H9 (cell line): ENCODE results near the gene CADPS2. TPM values are rescaled to one million over a fixed set of nuclear protein-coding genes. Genes with fewer than 3 reads are reported as not detected.
A peak's percentile ranks its signal among the peaks of the same experiment; 100 is the strongest.

ENCODE experiments used
- DNase-seq: peaks from one replicate; pipeline ENCODE4 v3.0.0-alpha.2; 2017
- H2AFZ ChIP-seq: one replicate; pipeline ENCODE4 v1.6.1; 2013; ENCODE audit warnings: mild to moderate bottlenecking, low read length, control low read depth, moderate library complexity
- H2AK5ac ChIP-seq: 2 replicates; pipeline ENCODE4 v1.6.1; 2013; ENCODE audit warnings: low read length, control low read depth, mixed read lengths; ENCODE audit not compliant: insufficient read length
- H2BK120ac ChIP-seq: one replicate; pipeline ENCODE4 v1.6.1; 2013; ENCODE audit warnings: low read depth, mild to moderate bottlenecking, low read length, control low read depth, inconsistent platforms; ENCODE audit not compliant: poor library complexity, severe bottlenecking
- H2BK12ac ChIP-seq: 2 replicates; pipeline ENCODE4 v1.6.1; 2013; ENCODE audit warnings: low read length, control low read depth, mixed read lengths, low read depth; ENCODE audit not compliant: insufficient read length
- H2BK15ac ChIP-seq: 2 replicates; pipeline ENCODE4 v1.6.1; 2013; ENCODE audit warnings: low read depth, low read length, control low read depth
- H2BK20ac ChIP-seq: one replicate; pipeline ENCODE4 v1.6.1; 2013; ENCODE audit warnings: low read depth, mild to moderate bottlenecking, low read length, control low read depth, inconsistent platforms; ENCODE audit not compliant: poor library complexity, severe bottlenecking
- H2BK5ac ChIP-seq: 2 replicates; pipeline ENCODE4 v1.6.1; 2013; ENCODE audit warnings: low read length, control low read depth, mixed read lengths; ENCODE audit not compliant: insufficient read length
- H3K14ac ChIP-seq: 2 replicates; pipeline ENCODE4 v1.6.1; 2013; ENCODE audit warnings: low read length, control low read depth; ENCODE audit not compliant: insufficient read depth
- H3K18ac ChIP-seq: 2 replicates; pipeline ENCODE4 v1.6.1; 2013; ENCODE audit warnings: low read depth, mild to moderate bottlenecking, mixed read lengths, low read length, control low read depth; ENCODE audit not compliant: insufficient read length
- H3K23ac ChIP-seq: 2 replicates; pipeline ENCODE4 v1.6.1; 2013; ENCODE audit warnings: low read length, control low read depth, mixed read lengths, low read depth; ENCODE audit not compliant: insufficient read length
- H3K23me2 ChIP-seq: 2 replicates; pipeline ENCODE4 v1.6.1; 2013; ENCODE audit warnings: low read depth, mild to moderate bottlenecking, mixed read lengths, low read length, control low read depth; ENCODE audit not compliant: insufficient read length, poor library complexity, severe bottlenecking
- H3K27ac ChIP-seq: 2 replicates; pipeline ENCODE4 v1.5.1; 2013; ENCODE audit warnings: low read length, control low read depth, mixed read lengths, low read depth; ENCODE audit not compliant: insufficient read length
- H3K27me3 ChIP-seq: 2 replicates; pipeline ENCODE4 v1.6.1; 2013; ENCODE audit warnings: low read length, control low read depth, inconsistent platforms; ENCODE audit not compliant: insufficient read depth
- H3K4ac ChIP-seq: 2 replicates; pipeline ENCODE4 v1.6.1; 2013; ENCODE audit warnings: low read depth, mild to moderate bottlenecking, control low read depth, inconsistent platforms, low read length, moderate library complexity
- H3K4me1 ChIP-seq: 2 replicates; pipeline ENCODE4 v1.6.1; 2013; ENCODE audit warnings: low read length, control low read depth, inconsistent platforms; ENCODE audit not compliant: insufficient read depth
- H3K4me2 ChIP-seq: 2 replicates; pipeline ENCODE4 v1.6.1; 2013; ENCODE audit warnings: low read length, control low read depth, mixed read lengths; ENCODE audit not compliant: insufficient read length, insufficient read depth
- H3K56ac ChIP-seq: 2 replicates; pipeline ENCODE4 v1.6.1; 2013; ENCODE audit warnings: low read depth, mild to moderate bottlenecking, mixed read lengths, low read length, control low read depth; ENCODE audit not compliant: insufficient read length
- H3K79me1 ChIP-seq: 2 replicates; pipeline ENCODE4 v1.6.1; 2013; ENCODE audit warnings: low read depth, mild to moderate bottlenecking, moderate library complexity, low read length, control low read depth, inconsistent platforms; ENCODE audit not compliant: insufficient read depth, poor library complexity, severe bottlenecking
- H3K79me2 ChIP-seq: 2 replicates; pipeline ENCODE4 v1.6.1; 2013; ENCODE audit warnings: low read length, control low read depth, inconsistent platforms; ENCODE audit not compliant: insufficient read depth
- H3K9ac ChIP-seq: 2 replicates; pipeline ENCODE4 v1.6.1; 2013; ENCODE audit warnings: low read length, control low read depth, mixed read lengths; ENCODE audit not compliant: insufficient read length; ENCODE audit errors: extremely low read depth
- H3K9me3 ChIP-seq: one replicate; pipeline ENCODE4 v1.6.1; 2013; ENCODE audit warnings: low read depth, low read length, inconsistent platforms; ENCODE audit not compliant: control insufficient read depth
- H3T11ph ChIP-seq: one replicate; pipeline ENCODE4 v1.6.1; 2013; ENCODE audit warnings: mild to moderate bottlenecking, low read length, control low read depth, inconsistent platforms
- H4K20me1 ChIP-seq: one replicate; pipeline ENCODE4 v1.6.1; 2013; ENCODE audit not compliant: control insufficient read depth, insufficient read length, insufficient read depth
- H4K5ac ChIP-seq: 2 replicates; pipeline ENCODE4 v1.6.1; 2013; ENCODE audit warnings: low read depth, mild to moderate bottlenecking, mixed read lengths, low read length, control low read depth; ENCODE audit not compliant: insufficient read length
- H4K8ac ChIP-seq: replicated peaks from 2 replicates; pipeline ENCODE4 v1.6.1; 2013; ENCODE audit warnings: low read length, control low read depth, mixed read lengths, low read depth; ENCODE audit not compliant: insufficient read length
- H4K91ac ChIP-seq: 2 replicates; pipeline ENCODE4 v1.6.1; 2013; ENCODE audit warnings: low read depth, mild to moderate bottlenecking, moderate library complexity, mixed read lengths, low read length, control low read depth; ENCODE audit not compliant: insufficient read length
- H3K27ac Mint-ChIP-seq, 3 experiments: 2 replicates in 2 of 3; 3 replicates in 1 of 3; pipeline ENCODE4 v1.8.0; 2020 to 2021; ENCODE audit warnings: mixed read lengths in 3 of 3, mild to moderate bottlenecking in 1 of 3, moderate library complexity in 1 of 3
- H3K27me3 Mint-ChIP-seq: 2 replicates; pipeline ENCODE4 v1.8.0; 2021; ENCODE audit warnings: low read depth, mild to moderate bottlenecking, moderate library complexity, mixed read lengths
- H3K36me3 Mint-ChIP-seq, 3 experiments: 2 replicates in 2 of 3; 3 replicates in 1 of 3; pipeline ENCODE4 v1.8.0; 2020 to 2021; ENCODE audit warnings: low read depth in 3 of 3, mixed read lengths in 3 of 3; ENCODE audit not compliant: insufficient read depth in 1 of 3
- H3K4me1 Mint-ChIP-seq, 2 experiments: 2 replicates each; pipeline ENCODE4 v1.8.0; 2020; ENCODE audit warnings: mixed read lengths in 2 of 2
- H3K4me3 Mint-ChIP-seq, 2 experiments: 2 replicates in 1 of 2; 3 replicates in 1 of 2; pipeline ENCODE4 v1.8.0; 2020 to 2021; ENCODE audit warnings: mild to moderate bottlenecking in 2 of 2, mixed read lengths in 2 of 2, moderate library complexity in 1 of 2
- H3K9me3 Mint-ChIP-seq, 2 experiments: 2 replicates in 1 of 2; 3 replicates in 1 of 2; pipeline ENCODE4 v1.8.0; 2020; ENCODE audit warnings: mild to moderate bottlenecking in 2 of 2, mixed read lengths in 2 of 2, moderate library complexity in 1 of 2
- WGBS: extraction: QIAGEN DNeasy Blood & Tissue Kit; methylation state at CpG from one replicate; pipeline ENCODE4 v1.1.7; 2013; ENCODE audit warnings: missing lambda C conversion rate, low lambda C conversion rate, mixed read lengths; ENCODE audit not compliant: insufficient read length; ENCODE audit errors: extremely low coverage; 5-methylcytosine and 5-hydroxymethylcytosine counted together
- total RNA-seq: library from RNA; stranded (reverse); gene quantifications from 2 replicates; pipeline ENCODE4 v1.2.1, GENCODE V29; 2021
- TF ChIP-seq, protein P1 (sequence below): fragments of 200-600 bp; sonication (generic); conservative IDR thresholded peaks from 3 replicates; pipeline ENCODE4 v1.8.0; 2021; ENCODE audit warnings: antibody characterized with exemption, mild to moderate bottlenecking

CADPS2 gene
- total RNA-seq, 1 experiment from 2014 or later, result 7.1 TPM

- H3K27me3 Mint-ChIP-seq, result no peaks in the 10 kb centered on the region
- no peak overlapping the region for H3K4me2 ChIP-seq
- no peak overlapping the region for H2BK12ac ChIP-seq
- no peak overlapping the region for H4K8ac ChIP-seq
- H2BK20ac ChIP-seq, result no peak overlapping the region
- H3K18ac ChIP-seq, result no peak overlapping the region
- no peaks in the 10 kb centered on the region for H3K9me3 Mint-ChIP-seq
- H3K56ac ChIP-seq, result no peak overlapping the region
- WGBS, result no CpG with 5 or more reads among the region's 1 CpG
- no peak overlapping the region for H4K91ac ChIP-seq
- no peaks in the 10 kb centered on the region for H3K79me1 ChIP-seq
- H3K27ac Mint-ChIP-seq, result peak overlapping the region in 1 of 3 experiments; percentile 68; a peak in 1 of 7 replicates
- H3K27me3 ChIP-seq, result no peaks in the 10 kb centered on the region
- no peak overlapping the region for H3K4ac ChIP-seq
- H3K9ac ChIP-seq, result no peak overlapping the region
- H3K23me2 ChIP-seq, result no peaks in the 10 kb centered on the region
- H3K27ac ChIP-seq, result no peak overlapping the region
- DNase-seq, result no peak
- no peaks in the 10 kb centered on the region for H3K36me3 Mint-ChIP-seq
- H3K4me3 Mint-ChIP-seq, result no peak overlapping the region
- no peak overlapping the region for H4K5ac ChIP-seq
- H2AFZ ChIP-seq, result no peak overlapping the region
- H2BK15ac ChIP-seq, result no peak overlapping the region
- no peaks in the 10 kb centered on the region for H4K20me1 ChIP-seq
- peaks cover 22 to 27% of the 10 kb centered on the region in 2 experiments for H3K4me1 Mint-ChIP-seq
- H3K79me2 ChIP-seq, result no peaks in the 10 kb centered on the region
- H3T11ph ChIP-seq, result no peak overlapping the region
- no peak overlapping the region for H3K23ac ChIP-seq
- H2AK5ac ChIP-seq, result no peak overlapping the region
- no peaks in the 10 kb centered on the region; the same call in 1 of the 2 replicates for H3K4me1 ChIP-seq
- no peaks in the 10 kb centered on the region for H3K9me3 ChIP-seq
- no peak overlapping the region for H3K14ac ChIP-seq
- no peak overlapping the region for H2BK5ac ChIP-seq
- no peak overlapping the region for H2BK120ac ChIP-seq
- TF ChIP-seq, protein P1, sequence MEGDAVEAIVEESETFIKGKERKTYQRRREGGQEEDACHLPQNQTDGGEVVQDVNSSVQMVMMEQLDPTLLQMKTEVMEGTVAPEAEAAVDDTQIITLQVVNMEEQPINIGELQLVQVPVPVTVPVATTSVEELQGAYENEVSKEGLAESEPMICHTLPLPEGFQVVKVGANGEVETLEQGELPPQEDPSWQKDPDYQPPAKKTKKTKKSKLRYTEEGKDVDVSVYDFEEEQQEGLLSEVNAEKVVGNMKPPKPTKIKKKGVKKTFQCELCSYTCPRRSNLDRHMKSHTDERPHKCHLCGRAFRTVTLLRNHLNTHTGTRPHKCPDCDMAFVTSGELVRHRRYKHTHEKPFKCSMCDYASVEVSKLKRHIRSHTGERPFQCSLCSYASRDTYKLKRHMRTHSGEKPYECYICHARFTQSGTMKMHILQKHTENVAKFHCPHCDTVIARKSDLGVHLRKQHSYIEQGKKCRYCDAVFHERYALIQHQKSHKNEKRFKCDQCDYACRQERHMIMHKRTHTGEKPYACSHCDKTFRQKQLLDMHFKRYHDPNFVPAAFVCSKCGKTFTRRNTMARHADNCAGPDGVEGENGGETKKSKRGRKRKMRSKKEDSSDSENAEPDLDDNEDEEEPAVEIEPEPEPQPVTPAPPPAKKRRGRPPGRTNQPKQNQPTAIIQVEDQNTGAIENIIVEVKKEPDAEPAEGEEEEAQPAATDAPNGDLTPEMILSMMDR, result no peak
Measured at GRCh38 chr7:122535086-122535485, 351.2 kb downstream of the CADPS2 start.
